HFF-Myc (cell line): ENCODE data around the gene RNF144A.

ENCODE experiments used
- DNase-seq: peaks from one replicate; pipeline ENCODE4 v3.0.0-alpha.2; 2011; ENCODE audit warnings: low read depth; ENCODE audit errors: extremely low read depth
- H3K4me3 ChIP-seq: replicated peaks from 2 replicates; pipeline ENCODE4 v1.5.1; 2011; ENCODE audit warnings: low read depth, mild to moderate bottlenecking, control low read depth, low read length
- TF ChIP-seq, protein P1 (sequence below): IDR thresholded peaks from 2 replicates; pipeline ENCODE4 v1.5.1; 2012; ENCODE audit warnings: mild to moderate bottlenecking, low read depth, low read length, control low read depth; ENCODE audit errors: missing control alignments

Gene RNF144A

DNA sequence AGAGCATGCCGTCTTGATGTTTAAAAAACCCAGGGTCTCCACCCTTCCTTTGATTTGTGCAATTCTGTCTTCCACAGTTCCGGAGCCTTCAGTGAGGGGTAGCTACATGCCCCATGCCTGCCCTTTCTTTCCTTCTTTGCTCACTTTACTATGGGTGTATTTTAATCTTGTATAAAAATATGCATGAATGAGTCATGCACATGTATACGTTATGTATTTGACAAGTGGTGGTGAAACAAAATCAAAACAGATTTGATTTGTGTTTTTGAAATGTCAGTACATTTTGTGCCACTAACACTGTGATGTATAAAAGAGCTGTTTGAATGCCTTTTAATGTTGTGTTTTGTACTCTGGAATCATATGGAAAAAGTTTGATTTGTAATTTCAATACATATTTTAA, 126.5 kb downstream of the RNF144A start:
- TF ChIP-seq, protein P1, sequence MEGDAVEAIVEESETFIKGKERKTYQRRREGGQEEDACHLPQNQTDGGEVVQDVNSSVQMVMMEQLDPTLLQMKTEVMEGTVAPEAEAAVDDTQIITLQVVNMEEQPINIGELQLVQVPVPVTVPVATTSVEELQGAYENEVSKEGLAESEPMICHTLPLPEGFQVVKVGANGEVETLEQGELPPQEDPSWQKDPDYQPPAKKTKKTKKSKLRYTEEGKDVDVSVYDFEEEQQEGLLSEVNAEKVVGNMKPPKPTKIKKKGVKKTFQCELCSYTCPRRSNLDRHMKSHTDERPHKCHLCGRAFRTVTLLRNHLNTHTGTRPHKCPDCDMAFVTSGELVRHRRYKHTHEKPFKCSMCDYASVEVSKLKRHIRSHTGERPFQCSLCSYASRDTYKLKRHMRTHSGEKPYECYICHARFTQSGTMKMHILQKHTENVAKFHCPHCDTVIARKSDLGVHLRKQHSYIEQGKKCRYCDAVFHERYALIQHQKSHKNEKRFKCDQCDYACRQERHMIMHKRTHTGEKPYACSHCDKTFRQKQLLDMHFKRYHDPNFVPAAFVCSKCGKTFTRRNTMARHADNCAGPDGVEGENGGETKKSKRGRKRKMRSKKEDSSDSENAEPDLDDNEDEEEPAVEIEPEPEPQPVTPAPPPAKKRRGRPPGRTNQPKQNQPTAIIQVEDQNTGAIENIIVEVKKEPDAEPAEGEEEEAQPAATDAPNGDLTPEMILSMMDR, result no peak

DNA sequence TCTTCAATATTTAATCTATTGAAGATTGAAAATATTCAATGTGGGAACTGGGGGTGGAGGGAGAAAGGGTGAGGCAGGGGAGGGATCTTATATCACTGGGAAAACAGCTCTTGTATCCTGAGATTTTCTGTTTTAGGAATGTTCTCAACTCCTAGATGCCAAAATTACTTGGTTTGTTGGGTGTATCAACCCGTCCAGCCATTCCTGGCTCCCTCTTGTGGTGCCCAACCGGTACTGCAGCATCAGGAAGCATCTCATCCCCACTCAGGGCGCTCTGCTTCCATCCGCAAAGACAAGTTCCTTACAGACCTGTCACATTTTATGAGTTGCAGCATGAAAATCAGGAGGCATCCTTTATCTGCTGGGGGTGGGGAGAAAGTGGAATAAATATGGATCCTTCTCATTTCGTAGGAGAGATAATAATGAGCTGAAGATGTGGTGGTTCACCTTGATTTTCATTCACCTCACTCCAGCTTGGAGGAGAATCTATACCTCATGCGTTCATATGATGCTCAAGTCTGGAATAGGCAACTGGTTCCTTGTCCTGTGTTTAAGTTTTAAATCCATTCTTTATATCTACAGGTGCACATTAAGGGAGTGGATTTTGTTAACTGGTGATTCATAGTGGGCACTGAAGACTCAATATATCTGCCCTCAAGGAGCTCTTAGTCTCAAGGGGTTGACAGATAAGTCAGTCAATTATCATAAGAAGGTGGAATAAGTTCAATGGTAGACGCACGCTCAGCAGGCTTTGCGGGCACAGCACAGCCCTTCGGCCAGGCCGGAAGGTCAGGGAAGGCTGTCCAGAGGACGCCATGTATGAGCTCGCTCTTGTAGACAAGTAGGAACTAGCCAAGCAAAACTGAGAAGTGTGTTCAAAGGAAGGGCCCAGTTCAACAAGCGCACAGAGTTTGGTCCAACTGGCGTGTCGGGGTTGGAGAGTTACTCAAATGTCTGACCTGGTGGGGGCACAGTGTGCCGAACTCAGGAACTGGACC, 127.3 kb downstream of the RNF144A start:
- DNase-seq, result peak; percentile 25
- TF ChIP-seq, protein P1, result peak; percentile 97
- H3K4me3 ChIP-seq, result no peak overlapping the region

More for the DNA sequence above, 126.5 kb downstream of the RNF144A start:
- no peak overlapping the region for H3K4me3 ChIP-seq
- no peak for DNase-seq

DNA sequence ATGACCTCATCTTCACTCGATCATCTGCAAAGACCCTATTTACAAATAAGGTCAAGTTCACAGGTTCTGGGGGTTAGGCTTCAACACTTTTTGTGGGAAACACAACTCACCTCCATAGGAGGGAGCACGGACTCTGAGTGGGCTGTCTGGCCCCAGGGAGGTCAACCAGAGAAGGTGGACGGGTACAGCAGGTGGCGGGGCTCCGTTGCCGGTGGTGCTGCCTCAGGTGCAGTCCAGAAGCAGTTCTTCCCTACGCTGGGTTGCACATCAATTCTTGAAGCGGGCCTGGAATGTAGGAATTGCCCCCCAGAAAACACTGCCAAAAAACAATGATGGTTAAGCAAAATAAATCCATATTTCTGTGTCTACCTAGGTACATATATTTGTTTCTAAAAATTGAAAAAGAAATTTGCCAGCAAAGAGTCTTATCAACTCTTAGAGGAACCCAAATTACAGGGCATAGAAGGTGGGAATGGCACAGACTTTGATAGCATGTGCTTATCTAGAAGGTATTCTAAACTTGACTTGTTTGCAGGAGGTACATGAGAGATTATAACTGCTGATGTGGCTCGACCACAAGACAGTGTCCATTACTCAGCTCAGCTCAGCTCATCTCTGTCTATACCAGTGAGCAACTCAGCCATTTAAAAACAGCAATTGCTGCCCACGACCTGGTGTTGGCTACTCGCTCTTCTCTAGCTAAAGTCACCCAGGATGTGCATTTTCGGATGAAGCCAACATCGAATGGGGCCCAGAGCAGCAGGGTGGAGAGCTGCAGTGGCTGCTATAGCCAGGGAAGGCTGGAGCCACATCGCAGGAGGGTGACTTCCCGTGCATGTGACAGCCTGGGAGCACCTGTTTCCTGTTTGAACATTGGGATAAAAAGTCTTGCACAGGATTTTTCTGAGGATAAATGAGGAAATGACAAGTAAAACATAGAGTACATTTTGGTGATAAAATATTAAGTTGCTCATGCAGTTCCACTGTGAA, 128.7 kb downstream of the RNF144A start:
- DNase-seq, result no peak
- TF ChIP-seq, protein P1, result no peak
- no peak overlapping the region for H3K4me3 ChIP-seq

DNA sequence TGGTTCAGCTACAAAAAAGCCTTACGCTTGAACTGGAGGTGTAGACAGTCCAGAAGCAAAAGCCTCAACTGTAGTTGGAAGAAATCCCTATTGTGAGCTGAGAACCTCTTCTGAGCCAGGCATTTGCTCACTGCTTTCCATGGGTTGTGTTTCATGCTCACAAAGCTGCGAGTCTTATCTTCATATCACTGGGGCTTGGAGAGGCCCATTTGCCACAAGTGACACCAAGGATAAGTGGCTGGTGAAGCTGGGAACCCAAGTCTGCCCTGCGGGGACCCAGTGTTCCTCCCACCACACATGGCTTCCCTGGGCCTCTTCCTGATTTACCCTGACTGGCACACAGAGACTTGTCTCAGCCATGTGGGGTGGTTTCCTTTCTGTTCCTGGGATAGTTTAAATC, 130.4 kb downstream of the RNF144A start:
- TF ChIP-seq, protein P1, result no peak
- H3K4me3 ChIP-seq, result no peak overlapping the region
- DNase-seq, result no peak

DNA sequence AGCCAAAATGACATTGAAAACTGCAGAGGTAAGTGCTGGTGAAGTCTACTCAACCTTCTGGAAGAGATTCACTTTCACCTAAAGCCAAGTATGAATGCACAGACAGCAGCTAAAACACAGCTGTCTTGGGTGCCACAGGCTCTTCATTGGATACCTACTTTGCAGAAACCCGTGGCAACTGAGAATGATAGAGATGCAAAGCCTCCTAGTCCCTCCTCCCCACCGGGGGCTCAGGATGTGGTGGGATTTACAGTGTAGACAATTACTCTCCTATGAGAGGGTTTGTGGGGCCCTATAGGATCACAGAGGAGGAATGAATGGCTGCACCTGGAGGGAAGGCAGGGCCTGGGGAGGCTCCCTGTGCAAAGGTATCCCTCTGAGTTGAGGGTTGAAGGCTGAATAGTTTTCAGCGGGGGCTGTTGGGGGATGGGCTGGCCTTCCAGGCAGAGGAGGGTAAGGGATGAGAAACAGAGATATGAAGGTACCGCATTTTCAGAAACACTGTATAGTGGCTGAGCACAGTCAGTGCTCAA, 131.6 kb downstream of the RNF144A start:
- no peak for DNase-seq
- TF ChIP-seq, protein P1, result no peak
- no peak overlapping the region for H3K4me3 ChIP-seq

DNA sequence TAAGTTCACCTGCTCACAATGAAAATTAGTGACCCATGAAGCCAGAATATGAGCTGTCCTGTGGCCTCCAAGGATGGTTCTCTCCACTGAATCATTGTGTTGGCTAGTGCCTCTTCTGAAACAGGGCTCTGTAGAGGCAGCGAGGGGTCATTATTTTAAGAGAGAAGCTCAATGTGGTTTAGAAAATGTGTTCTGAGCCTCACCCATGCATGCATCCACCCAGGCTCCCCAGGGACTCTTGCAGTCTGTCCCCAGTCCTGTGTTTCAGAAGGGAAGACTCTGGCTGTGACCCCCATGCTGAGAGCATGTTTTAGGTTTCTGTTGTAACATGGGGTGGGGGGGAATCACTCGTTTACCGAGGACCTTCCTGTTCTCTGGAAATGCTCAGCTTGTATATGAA, 135.2 kb downstream of the RNF144A start:
- TF ChIP-seq, protein P1, result no peak
- DNase-seq, result no peak
- no peak overlapping the region for H3K4me3 ChIP-seq
